Measurements from ENCODE around the gene PARG. TPM values are rescaled to one million over a fixed set of nuclear protein-coding genes. Genes with fewer than 3 reads are reported as not detected.
A peak's percentile ranks its signal among the peaks of the same experiment; 100 is the strongest.
"Not testable (repeated sequence)": the region's sequence is repeated elsewhere in the genome, so short reads cannot be mapped to it uniquely, and the experiment has no call there.

The PARG gene
- total RNA-seq = 10 to 100 TPM; 26.7 to 30.0 TPM

DNA sequence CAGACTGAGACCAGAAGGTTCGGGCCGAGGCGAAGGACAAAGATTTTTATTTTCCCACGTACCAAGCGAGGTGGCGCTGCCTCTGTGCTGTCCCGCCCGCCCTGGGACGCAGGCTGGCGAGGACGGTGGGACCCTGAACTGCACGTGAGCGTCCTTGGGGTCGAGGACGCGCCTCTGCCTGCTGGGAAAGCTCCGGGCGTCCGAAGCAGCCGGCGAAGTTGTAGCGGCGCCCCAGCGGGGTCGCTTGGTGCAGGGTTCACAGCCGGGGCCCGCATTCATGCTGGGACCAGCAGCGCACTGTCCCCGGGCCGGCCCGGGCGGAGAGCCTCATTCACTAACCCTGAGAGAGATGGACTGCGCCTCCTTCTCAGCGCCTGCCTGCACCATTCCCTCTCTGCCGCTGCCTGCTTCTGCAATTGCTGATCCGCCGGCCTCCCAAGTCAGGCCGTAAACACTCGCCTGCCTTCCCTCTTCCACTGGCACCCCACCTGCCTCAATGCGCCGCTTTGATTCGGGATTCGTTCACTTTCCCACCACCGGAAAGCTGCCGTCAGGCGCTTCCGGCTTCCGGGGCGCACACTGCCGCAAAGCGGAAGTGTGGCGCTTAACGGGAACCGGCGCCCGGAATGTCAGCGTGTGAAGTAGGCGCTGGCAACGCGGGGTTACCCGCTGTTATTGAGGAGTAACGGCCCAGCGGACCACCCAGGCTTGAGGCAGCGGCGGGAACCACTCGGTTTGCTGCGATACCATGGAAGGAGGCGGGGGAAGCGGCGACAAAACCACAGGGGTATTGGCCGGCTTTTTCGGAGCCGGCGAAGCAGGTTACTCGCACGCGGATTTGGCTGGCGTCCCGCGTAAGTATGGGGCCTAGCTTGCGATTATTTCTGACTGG lies at the start of gene PARG, which contains the start of gene TIMM23B:
Gene PARG (minus strand): TSS at position 581 of the 892 bp plus-strand sequence. CDS start 302 bp downstream, at position 279.
Gene TIMM23B (plus strand): TSS at position 607 of the 892 bp plus-strand sequence. CDS start 142 bp downstream, at position 749.
- DNase-seq = peak; percentile 82
- H3K9me3 Mint-ChIP-seq; H3K27me3 Mint-ChIP-seq; CTCF ChIA-PET; POLR2A ChIA-PET; H3K36me3 Mint-ChIP-seq (ENCODE audit: low read depth); intact Hi-C loops (cut with micrococcal nuclease): not testable (repeated sequence)
- Mint-ChIP-seq H3K4me3 (peak within 1 kb of the TSS; percentile 99), H3K27ac (peak within 1 kb of the TSS; percentile 95), H3K4me1 (ENCODE audit: low read depth) (peaks cover 35% of the 10 kb centered on the region)
- peak; percentile 91 for ATAC-seq

- POLR2A ChIA-PET; H3K27me3 Mint-ChIP-seq; H3K27ac Mint-ChIP-seq; ATAC-seq; DNase-seq; H3K9me3 Mint-ChIP-seq; H3K36me3 Mint-ChIP-seq (ENCODE audit: low read depth); CTCF ChIA-PET; intact Hi-C loops (cut with micrococcal nuclease); H3K4me3 Mint-ChIP-seq; H3K4me1 Mint-ChIP-seq (ENCODE audit: low read depth): not testable (repeated sequence)
These were observed 46.5 kb upstream of the PARG start, which contains the start of gene AGAP6 for GRCh38 chr10:49988376-49988775. Gene AGAP6 (plus strand): TSS chr10:49988406. CDS start chr10:49988716, 310 bp downstream.

GRCh38 chr10:49987207-49987606 lies 45.4 kb upstream of the PARG start:
- H3K27me3 Mint-ChIP-seq; intact Hi-C loops (cut with micrococcal nuclease); H3K27ac Mint-ChIP-seq; POLR2A ChIA-PET; ATAC-seq; H3K4me1 Mint-ChIP-seq (ENCODE audit: low read depth); CTCF ChIA-PET; H3K36me3 Mint-ChIP-seq (ENCODE audit: low read depth); DNase-seq; H3K4me3 Mint-ChIP-seq; H3K9me3 Mint-ChIP-seq: not testable (repeated sequence)

DNA sequence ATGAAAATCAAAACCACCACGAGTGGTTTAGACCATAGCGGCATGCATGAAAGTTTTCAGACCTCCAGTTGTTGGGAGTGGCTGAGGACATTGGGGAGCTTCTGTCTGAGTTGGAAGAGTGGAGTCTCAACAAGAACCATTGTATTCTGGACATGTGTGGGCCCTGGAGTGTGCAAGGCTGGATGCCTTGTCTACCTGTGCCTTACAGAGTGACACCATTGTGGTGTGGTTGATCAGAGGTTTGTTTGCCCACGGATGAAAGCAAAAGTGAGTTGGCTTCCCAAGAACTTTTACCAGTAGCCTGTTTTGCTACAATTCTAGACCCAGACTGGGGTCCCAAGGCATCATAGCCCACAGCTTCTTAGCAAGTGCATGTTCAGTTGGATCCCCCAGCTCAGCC lies 35.9 kb upstream of the PARG start:
- POLR2A ChIA-PET; H3K9me3 Mint-ChIP-seq; H3K4me3 Mint-ChIP-seq; H3K27ac Mint-ChIP-seq; H3K4me1 Mint-ChIP-seq (ENCODE audit: low read depth); intact Hi-C loops (cut with micrococcal nuclease); CTCF ChIA-PET; H3K27me3 Mint-ChIP-seq; ATAC-seq: not testable (repeated sequence)
- DNase-seq = peak; percentile 2
- peaks cover 11% of the 10 kb centered on the region for H3K36me3 Mint-ChIP-seq (ENCODE audit: low read depth)

DNA sequence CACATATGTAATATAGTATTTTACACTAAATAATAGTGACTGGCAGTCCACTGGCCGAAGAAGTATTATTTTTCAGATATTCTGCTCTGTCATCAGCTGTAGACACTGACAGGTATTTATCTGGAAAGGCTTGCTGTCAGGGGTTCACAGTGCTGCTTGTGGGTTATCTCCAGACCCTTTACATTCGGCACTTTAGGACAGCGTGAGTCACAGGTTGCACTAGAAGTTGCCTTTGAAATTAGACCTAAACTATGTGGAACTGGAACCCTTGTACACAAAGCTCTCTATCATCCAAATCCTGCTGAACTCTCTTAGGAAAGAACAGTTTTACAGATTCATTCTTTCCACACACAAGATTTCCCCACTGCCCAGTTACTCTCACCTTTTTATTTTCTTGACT lies 30.3 kb upstream of the PARG start:
- intact Hi-C loops (cut with micrococcal nuclease); H3K27ac Mint-ChIP-seq; DNase-seq; H3K9me3 Mint-ChIP-seq; POLR2A ChIA-PET; H3K4me3 Mint-ChIP-seq; CTCF ChIA-PET; H3K4me1 Mint-ChIP-seq (ENCODE audit: low read depth); H3K27me3 Mint-ChIP-seq; ATAC-seq: not testable (repeated sequence)
- peaks cover 11% of the 10 kb centered on the region for H3K36me3 Mint-ChIP-seq (ENCODE audit: low read depth)

DNA sequence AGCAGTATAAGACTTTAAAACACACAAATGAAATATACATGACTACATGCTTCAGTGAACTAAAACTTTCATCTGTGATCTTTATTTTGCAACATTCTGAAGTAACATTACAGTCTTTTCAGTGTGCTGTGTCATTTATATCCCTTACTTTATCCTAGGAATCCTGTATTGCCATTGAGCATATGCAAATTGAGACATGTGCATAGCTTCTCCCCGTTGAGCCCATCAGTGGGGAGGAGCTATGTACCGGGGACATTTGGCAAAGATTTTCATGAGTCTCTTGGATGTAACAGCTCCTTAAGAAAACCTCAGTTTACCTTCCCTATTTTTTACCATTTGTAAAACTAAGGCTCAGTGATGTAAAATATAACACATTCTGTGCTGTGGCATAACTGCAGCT lies 29.6 kb upstream of the PARG start:
- CTCF ChIA-PET; H3K9me3 Mint-ChIP-seq; ATAC-seq; POLR2A ChIA-PET; intact Hi-C loops (cut with micrococcal nuclease); H3K27ac Mint-ChIP-seq; H3K4me3 Mint-ChIP-seq; DNase-seq; H3K4me1 Mint-ChIP-seq (ENCODE audit: low read depth); H3K27me3 Mint-ChIP-seq: not testable (repeated sequence)
- peaks cover 11% of the 10 kb centered on the region for H3K36me3 Mint-ChIP-seq (ENCODE audit: low read depth)

- CTCF ChIA-PET, ATAC-seq: not testable (repeated sequence)
These were observed 28.6 kb upstream of the PARG start for GRCh38 chr10:49970331-49970857.

DNA sequence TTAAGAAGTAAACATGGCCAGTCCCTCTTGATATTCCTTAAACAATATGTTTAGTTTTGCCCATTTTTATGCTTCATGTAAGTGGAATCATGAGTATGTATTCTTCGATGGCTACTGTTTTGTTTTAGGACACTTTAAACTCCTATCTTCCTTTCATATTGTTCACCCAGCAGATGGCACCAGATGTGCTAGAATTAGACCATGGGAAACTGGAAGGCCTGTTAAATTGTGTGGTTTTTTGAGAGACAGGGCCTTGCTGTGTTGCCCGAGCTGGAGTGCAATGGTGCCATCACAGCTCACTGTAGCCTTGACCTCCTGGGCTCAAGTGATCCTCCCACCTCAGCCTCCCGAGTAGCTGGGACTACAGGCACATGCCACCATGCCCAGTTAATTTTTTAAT lies 11.3 kb upstream of the PARG start:
- H3K27me3 Mint-ChIP-seq; H3K4me3 Mint-ChIP-seq; H3K4me1 Mint-ChIP-seq (ENCODE audit: low read depth); H3K27ac Mint-ChIP-seq; DNase-seq; H3K9me3 Mint-ChIP-seq; intact Hi-C loops (cut with micrococcal nuclease); CTCF ChIA-PET; ATAC-seq; POLR2A ChIA-PET: not testable (repeated sequence)
- H3K36me3 Mint-ChIP-seq (ENCODE audit: low read depth) = peaks cover 18% of the 10 kb centered on the region

More at GRCh38 chr10:49970331-49970857, 28.6 kb upstream of the PARG start:
- H3K4me1 Mint-ChIP-seq (ENCODE audit: low read depth); H3K27me3 Mint-ChIP-seq; POLR2A ChIA-PET; H3K4me3 Mint-ChIP-seq; DNase-seq; H3K27ac Mint-ChIP-seq; intact Hi-C loops (cut with micrococcal nuclease); H3K9me3 Mint-ChIP-seq: not testable (repeated sequence)
- H3K36me3 Mint-ChIP-seq (ENCODE audit: low read depth) = peaks cover 14% of the 10 kb centered on the region

GRCh38 chr10:49952006-49952405 lies 10.2 kb upstream of the PARG start:
- H3K4me1 Mint-ChIP-seq (ENCODE audit: low read depth); intact Hi-C loops (cut with micrococcal nuclease); H3K4me3 Mint-ChIP-seq; H3K9me3 Mint-ChIP-seq; CTCF ChIA-PET; DNase-seq; H3K27me3 Mint-ChIP-seq; H3K27ac Mint-ChIP-seq; POLR2A ChIA-PET; ATAC-seq: not testable (repeated sequence)
- peaks cover 21% of the 10 kb centered on the region for H3K36me3 Mint-ChIP-seq (ENCODE audit: low read depth)

GRCh38 chr10:49948737-49949136 lies 6.9 kb upstream of the PARG start:
- H3K4me3 Mint-ChIP-seq; H3K27me3 Mint-ChIP-seq; H3K9me3 Mint-ChIP-seq; intact Hi-C loops (cut with micrococcal nuclease); DNase-seq; POLR2A ChIA-PET; CTCF ChIA-PET; ATAC-seq; H3K27ac Mint-ChIP-seq: not testable (repeated sequence)
- H3K36me3 Mint-ChIP-seq (ENCODE audit: low read depth) = peaks cover 24% of the 10 kb centered on the region
- peaks cover 17% of the 10 kb centered on the region for H3K4me1 Mint-ChIP-seq (ENCODE audit: low read depth)

DNA sequence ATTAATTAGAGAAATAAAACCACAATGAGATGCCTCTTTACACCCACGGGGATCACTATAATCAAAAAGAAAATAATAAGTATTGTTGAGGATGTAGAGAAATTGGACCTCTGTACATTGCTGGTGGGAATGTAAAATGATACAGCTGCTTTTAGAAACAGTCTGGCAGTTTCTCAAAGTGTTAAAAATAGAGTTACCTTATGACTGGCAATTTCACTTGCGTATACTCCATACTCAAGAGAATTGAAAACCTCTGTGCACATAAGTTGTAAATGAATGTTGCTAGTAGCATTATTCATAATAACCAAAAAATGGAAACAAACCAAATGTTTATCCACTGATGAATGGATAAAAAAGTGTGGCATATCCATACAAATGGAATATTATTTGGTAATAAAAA lies 6.3 kb upstream of the PARG start:
- POLR2A ChIA-PET; DNase-seq; CTCF ChIA-PET; ATAC-seq; H3K4me3 Mint-ChIP-seq; intact Hi-C loops (cut with micrococcal nuclease); H3K27ac Mint-ChIP-seq; H3K9me3 Mint-ChIP-seq; H3K27me3 Mint-ChIP-seq: not testable (repeated sequence)
- Mint-ChIP-seq H3K36me3 (ENCODE audit: low read depth) (peaks cover 24% of the 10 kb centered on the region), H3K4me1 (ENCODE audit: low read depth) (peaks cover 19% of the 10 kb centered on the region)

GRCh38 chr10:49943607-49944006 lies 1.8 kb upstream of the PARG start:
- H3K27me3 Mint-ChIP-seq; CTCF ChIA-PET; H3K9me3 Mint-ChIP-seq; POLR2A ChIA-PET; intact Hi-C loops (cut with micrococcal nuclease); DNase-seq; ATAC-seq: not testable (repeated sequence)
- H3K36me3 Mint-ChIP-seq (ENCODE audit: low read depth) = peaks cover 14% of the 10 kb centered on the region
- peak overlapping the region; percentile 99 for H3K4me3 Mint-ChIP-seq
- H3K4me1 Mint-ChIP-seq (ENCODE audit: low read depth) = peaks cover 27% of the 10 kb centered on the region
- peak overlapping the region; percentile 8 for H3K27ac Mint-ChIP-seq
